ENCODE measurements around the gene DHRSX. TPM values are rescaled to one million over a fixed set of nuclear protein-coding genes. Genes with fewer than 3 reads are reported as not detected.

DHRSX gene
- total RNA-seq, 4 donors from 2014 or later: 4.4 to 23.8 (median 11.3) TPM

GRCh38 chrX:2185341-2186082, 315.3 kb downstream of the DHRSX start:
- Histone ChIP-seq H3K27me3 (no peaks in the 10 kb centered on the region), H3K9me3 (peaks cover 0 to 11% of the 10 kb centered on the region in 2 donors), H3K4me1 (no peaks in the 10 kb centered on the region), H3K36me3 (no peaks in the 10 kb centered on the region), H3K4me3 (no peak overlapping the region), H3K27ac (no peak overlapping the region)
- TF ChIP-seq CTCF (IDR thresholded peaks at IDR 0.05): no peak
- TF ChIP-seq POLR2A (IDR thresholded peaks at IDR 0.05): no peak
- intact Hi-C loops (cut with DNase I; ENCODE audit: low total_unique reads): loop anchor here (10.0 kb wide), 1 partner anchor 259 kb away; no protein-coding TSS in a partner anchor
- no peak for DNase-seq

DNA sequence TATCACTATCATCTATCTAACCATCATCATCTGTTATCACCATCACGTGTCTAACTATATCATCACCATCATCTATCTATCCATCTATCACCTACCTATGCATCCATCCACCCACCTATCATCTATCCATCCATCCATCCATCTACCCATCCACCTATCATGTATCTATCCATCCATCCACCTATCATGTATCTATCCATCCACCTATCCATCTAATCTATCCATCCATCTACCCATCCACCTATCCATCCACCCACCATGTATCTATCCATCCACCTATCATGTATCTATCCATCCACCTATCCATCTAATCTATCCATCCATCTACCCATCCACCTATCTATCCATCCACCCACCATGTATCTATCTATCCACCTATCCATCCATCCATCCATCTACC, 316.7 kb downstream of the DHRSX start:
- no peak overlapping the region for H3K4me3 ChIP-seq
- no peaks in the 10 kb centered on the region for H3K36me3 ChIP-seq
- TF ChIP-seq POLR2A (IDR thresholded peaks at IDR 0.05) (no peak), CTCF (IDR thresholded peaks at IDR 0.05) (no peak)
- H3K27ac ChIP-seq: no peak overlapping the region
- intact Hi-C loops (cut with DNase I; ENCODE audit: low total_unique reads): loop anchor here (10.0 kb wide), 1 partner anchor 261 kb away; no protein-coding TSS in a partner anchor
- DNase-seq: no peak
- H3K4me1 ChIP-seq: no peaks in the 10 kb centered on the region
- H3K9me3 ChIP-seq: peaks cover 0 to 11% of the 10 kb centered on the region in 2 donors
- no peaks in the 10 kb centered on the region for H3K27me3 ChIP-seq

DNA sequence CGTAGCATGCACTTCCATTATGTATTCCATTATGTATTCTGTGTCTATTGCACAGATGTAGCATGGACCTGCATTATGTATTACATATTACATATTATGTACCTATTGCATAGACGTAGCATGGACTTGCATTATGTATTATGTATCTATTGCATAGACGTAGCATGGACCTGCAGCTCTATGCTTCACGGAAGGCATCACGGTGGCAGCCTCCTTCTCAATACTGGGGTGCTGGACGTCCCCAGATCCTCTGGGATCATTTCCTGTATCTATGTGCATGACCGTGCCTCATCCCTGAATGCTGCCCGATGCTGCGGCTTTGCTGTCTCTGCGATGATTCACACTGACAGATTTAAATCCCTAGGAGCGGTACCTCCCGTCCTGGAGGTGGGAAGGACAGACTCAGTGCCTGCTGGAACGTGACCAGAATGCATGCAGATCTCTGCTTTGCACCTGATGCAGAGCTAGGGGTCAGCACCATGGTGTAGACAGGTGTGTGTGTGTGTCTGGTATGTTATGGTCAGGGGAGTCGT, 317.5 kb downstream of the DHRSX start:
- Histone ChIP-seq H3K4me3 (no peak overlapping the region), H3K9me3 (peaks cover 0 to 11% of the 10 kb centered on the region in 2 donors), H3K4me1 (no peaks in the 10 kb centered on the region), H3K27ac (no peak overlapping the region), H3K27me3 (no peaks in the 10 kb centered on the region), H3K36me3 (no peaks in the 10 kb centered on the region)
- no peak for TF ChIP-seq POLR2A (IDR thresholded peaks at IDR 0.05)
- TF ChIP-seq CTCF (IDR thresholded peaks at IDR 0.05): no peak
- DNase-seq: no peak
- intact Hi-C loops (cut with DNase I; ENCODE audit: low total_unique reads): loop anchor here (10.0 kb wide), 1 partner anchor 262 kb away; no protein-coding TSS in a partner anchor

GRCh38 chrX:2177541-2177940, 323.2 kb downstream of the DHRSX start:
- no peak overlapping the region for H3K27ac ChIP-seq
- DNase-seq: no peak
- no peaks in the 10 kb centered on the region for H3K4me1 ChIP-seq
- H3K9me3 ChIP-seq: no peaks in the 10 kb centered on the region
- no peaks in the 10 kb centered on the region for H3K27me3 ChIP-seq
- H3K36me3 ChIP-seq: no peaks in the 10 kb centered on the region
- intact Hi-C loops (cut with DNase I; ENCODE audit: low total_unique reads): no loop called here
- TF ChIP-seq POLR2A (IDR thresholded peaks at IDR 0.05): no peak
- no peak for TF ChIP-seq CTCF (IDR thresholded peaks at IDR 0.05)
- H3K4me3 ChIP-seq: no peak overlapping the region

DNA sequence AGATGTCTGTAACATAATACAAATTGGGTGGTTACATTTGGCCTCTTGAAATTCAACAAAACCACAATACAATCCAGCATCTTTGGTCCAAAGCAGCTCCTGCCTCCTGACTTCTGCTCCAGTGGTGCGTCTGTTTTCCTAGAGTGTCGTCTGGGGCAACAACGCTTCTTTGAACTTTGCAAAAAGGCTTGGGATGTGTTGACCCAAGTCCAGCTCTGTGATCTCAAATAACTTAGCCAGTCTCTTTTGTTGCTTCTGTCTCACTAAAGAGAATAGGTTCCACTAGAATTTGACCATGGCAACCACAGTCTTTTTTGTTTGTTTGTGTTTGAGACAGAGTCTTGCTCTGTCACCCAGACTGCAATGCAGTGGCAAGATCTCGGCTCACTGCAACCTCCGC, 324.0 kb downstream of the DHRSX start:
- H3K36me3 ChIP-seq: no peaks in the 10 kb centered on the region
- intact Hi-C loops (cut with DNase I; ENCODE audit: low total_unique reads): no loop called here
- H3K9me3 ChIP-seq: no peaks in the 10 kb centered on the region
- no peak for TF ChIP-seq POLR2A (IDR thresholded peaks at IDR 0.05)
- no peak for TF ChIP-seq CTCF (IDR thresholded peaks at IDR 0.05)
- H3K27me3 ChIP-seq: no peaks in the 10 kb centered on the region
- H3K4me3 ChIP-seq: no peak overlapping the region
- DNase-seq: no peak
- H3K4me1 ChIP-seq: no peaks in the 10 kb centered on the region
- H3K27ac ChIP-seq: no peak overlapping the region
